Measurements from ENCODE around the gene EVA1B. TPM values are rescaled to one million over a fixed set of nuclear protein-coding genes. Genes with fewer than 3 reads are reported as not detected.

Gene EVA1B
- total RNA-seq, 1 donor from 2014 or later = 40.7 TPM

DNA sequence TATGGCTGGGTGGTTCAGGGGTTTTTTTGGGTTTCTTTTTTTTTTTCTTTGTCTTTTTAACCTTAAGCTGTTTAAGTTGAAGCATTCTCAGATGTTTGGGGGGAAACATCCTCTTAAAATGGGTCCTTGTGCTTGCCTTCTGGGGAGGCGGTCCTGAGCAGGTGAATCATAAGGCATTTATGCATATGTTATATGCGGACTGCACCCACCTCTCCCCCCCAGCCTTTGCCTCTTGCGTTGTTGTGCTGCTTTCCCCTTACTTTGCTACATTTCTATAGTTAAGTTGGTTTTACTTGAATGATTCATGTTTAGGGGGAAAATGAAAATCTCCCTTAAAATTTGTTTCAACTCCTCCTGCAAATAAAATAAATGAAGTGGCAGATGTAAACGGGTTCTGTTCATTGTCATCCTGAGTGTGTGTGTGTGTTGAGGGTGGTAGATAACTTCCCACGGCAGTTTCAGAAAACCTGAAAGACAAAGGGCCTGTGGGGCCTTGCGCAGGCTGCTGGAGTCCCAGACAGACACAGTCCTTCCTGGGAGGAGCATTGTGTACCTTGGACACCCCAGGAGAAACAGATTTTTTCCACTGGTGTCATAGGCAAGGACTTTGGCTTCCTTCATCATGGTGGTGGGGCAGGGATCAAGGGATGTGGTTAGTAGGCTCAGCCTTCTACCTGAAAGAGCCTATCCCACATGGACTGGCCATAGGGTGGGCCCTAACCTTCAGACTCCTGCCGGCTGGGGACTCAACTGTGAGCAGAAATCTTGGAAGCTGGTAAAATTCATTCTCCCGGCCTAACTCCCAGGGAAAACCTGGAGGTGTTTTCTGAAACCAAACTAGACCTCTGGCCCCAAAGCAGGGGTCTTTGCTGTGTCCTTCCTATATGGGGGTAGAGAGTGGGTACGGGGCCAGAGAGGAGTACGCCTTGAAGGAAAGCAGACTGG lies 18.2 kb downstream of the EVA1B start:
- Histone ChIP-seq H3K4me1 (ENCODE audit: control insufficient read depth in 3 of 3, insufficient read depth in 3 of 3, low read length in 3 of 3) (peaks cover 10 to 19% (median 11%) of the 10 kb centered on the region in 3 donors), H3K9me3 (ENCODE audit: control insufficient read depth in 3 of 3, low read length in 3 of 3) (no peaks in the 10 kb centered on the region), H3K9ac (ENCODE audit: low read depth in 1 of 3, low read length in 3 of 3) (peak overlapping the region in 1 of 3 donors; percentile 77), H3K27me3 (ENCODE audit: control insufficient read depth in 3 of 3, insufficient read depth in 3 of 3, low read length in 3 of 3) (no peaks in the 10 kb centered on the region), H3K4me3 (ENCODE audit: low read length in 3 of 3) (no peak overlapping the region), H3K27ac (ENCODE audit: low read depth, low read length) (no peak overlapping the region), H3K36me3 (ENCODE audit: control insufficient read depth in 3 of 3, insufficient read depth in 3 of 3, low read length in 3 of 3) (peaks cover 34 to 45% (median 44%) of the 10 kb centered on the region in 3 donors)

DNA sequence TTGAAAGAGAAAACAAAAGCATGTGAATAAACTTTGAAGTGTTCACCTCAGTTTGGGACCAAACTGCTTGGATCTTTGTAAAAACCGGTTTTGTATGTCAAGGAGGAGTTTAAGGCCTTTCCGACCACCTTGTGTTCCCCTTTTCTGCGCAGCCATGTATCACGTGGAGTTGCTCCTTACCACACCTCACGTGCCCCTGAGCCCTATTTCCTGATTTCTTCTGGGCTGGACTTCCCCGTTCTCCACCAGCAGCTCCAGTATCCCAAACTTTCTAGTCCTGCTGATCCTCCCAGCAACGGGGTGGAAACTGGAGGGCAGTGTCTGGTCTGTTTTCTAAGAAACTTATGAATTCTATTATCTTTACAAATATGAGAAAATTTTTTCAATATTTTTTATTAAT lies 18.9 kb downstream of the EVA1B start:
- no peaks in the 10 kb centered on the region for H3K9me3 ChIP-seq (ENCODE audit: control insufficient read depth in 3 of 3, low read length in 3 of 3)
- no peak overlapping the region for H3K27ac ChIP-seq (ENCODE audit: low read depth, low read length)
- H3K4me1 ChIP-seq (ENCODE audit: control insufficient read depth in 3 of 3, insufficient read depth in 3 of 3, low read length in 3 of 3) = peaks cover 14 to 25% (median 16%) of the 10 kb centered on the region in 3 donors
- H3K9ac ChIP-seq (ENCODE audit: low read depth in 1 of 3, low read length in 3 of 3) = no peak overlapping the region
- peaks cover 36 to 51% (median 47%) of the 10 kb centered on the region in 3 donors for H3K36me3 ChIP-seq (ENCODE audit: control insufficient read depth in 3 of 3, insufficient read depth in 3 of 3, low read length in 3 of 3)
- no peaks in the 10 kb centered on the region for H3K27me3 ChIP-seq (ENCODE audit: control insufficient read depth in 3 of 3, insufficient read depth in 3 of 3, low read length in 3 of 3)
- no peak overlapping the region for H3K4me3 ChIP-seq (ENCODE audit: low read length in 3 of 3)

GRCh38 chr1:36303650-36304360 lies 19.6 kb downstream of the EVA1B start:
- H3K27me3 ChIP-seq (ENCODE audit: control insufficient read depth in 3 of 3, insufficient read depth in 3 of 3, low read length in 3 of 3) = no peaks in the 10 kb centered on the region
- H3K4me1 ChIP-seq (ENCODE audit: control insufficient read depth in 3 of 3, insufficient read depth in 3 of 3, low read length in 3 of 3) = peaks cover 14 to 25% (median 16%) of the 10 kb centered on the region in 3 donors
- no peaks in the 10 kb centered on the region for H3K9me3 ChIP-seq (ENCODE audit: control insufficient read depth in 3 of 3, low read length in 3 of 3)
- peaks cover 37 to 52% (median 48%) of the 10 kb centered on the region in 3 donors for H3K36me3 ChIP-seq (ENCODE audit: control insufficient read depth in 3 of 3, insufficient read depth in 3 of 3, low read length in 3 of 3)
- H3K9ac ChIP-seq (ENCODE audit: low read depth in 1 of 3, low read length in 3 of 3) = no peak overlapping the region
- no peak overlapping the region for H3K4me3 ChIP-seq (ENCODE audit: low read length in 3 of 3)
- no peak overlapping the region for H3K27ac ChIP-seq (ENCODE audit: low read depth, low read length)

DNA sequence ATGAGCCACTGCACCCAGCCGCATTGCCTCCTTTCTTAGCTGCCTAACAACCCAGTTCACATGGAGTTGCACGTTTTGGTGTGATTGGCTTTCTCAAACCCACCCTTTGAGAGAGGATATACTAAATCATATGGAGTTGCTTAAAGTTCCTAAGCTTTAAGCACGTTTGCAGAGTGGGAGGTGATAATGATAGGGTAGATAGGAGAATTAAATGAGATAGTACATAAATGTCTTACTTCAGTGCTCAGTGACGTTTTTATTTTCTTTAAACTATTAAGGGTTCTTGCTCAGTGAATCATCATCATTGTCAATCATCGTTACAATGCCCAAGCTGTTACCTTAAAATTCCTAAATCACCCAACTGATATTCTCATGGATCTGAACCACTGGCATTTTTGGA lies 20.2 kb downstream of the EVA1B start:
- peaks cover 14 to 25% (median 16%) of the 10 kb centered on the region in 3 donors for H3K4me1 ChIP-seq (ENCODE audit: control insufficient read depth in 3 of 3, insufficient read depth in 3 of 3, low read length in 3 of 3)
- H3K36me3 ChIP-seq (ENCODE audit: control insufficient read depth in 3 of 3, insufficient read depth in 3 of 3, low read length in 3 of 3) = peaks cover 42 to 58% (median 54%) of the 10 kb centered on the region in 3 donors
- no peaks in the 10 kb centered on the region for H3K9me3 ChIP-seq (ENCODE audit: control insufficient read depth in 3 of 3, low read length in 3 of 3)
- no peaks in the 10 kb centered on the region for H3K27me3 ChIP-seq (ENCODE audit: control insufficient read depth in 3 of 3, insufficient read depth in 3 of 3, low read length in 3 of 3)
- no peak overlapping the region for H3K27ac ChIP-seq (ENCODE audit: low read depth, low read length)
- no peak overlapping the region for H3K4me3 ChIP-seq (ENCODE audit: low read length in 3 of 3)
- no peak overlapping the region for H3K9ac ChIP-seq (ENCODE audit: low read depth in 1 of 3, low read length in 3 of 3)

DNA sequence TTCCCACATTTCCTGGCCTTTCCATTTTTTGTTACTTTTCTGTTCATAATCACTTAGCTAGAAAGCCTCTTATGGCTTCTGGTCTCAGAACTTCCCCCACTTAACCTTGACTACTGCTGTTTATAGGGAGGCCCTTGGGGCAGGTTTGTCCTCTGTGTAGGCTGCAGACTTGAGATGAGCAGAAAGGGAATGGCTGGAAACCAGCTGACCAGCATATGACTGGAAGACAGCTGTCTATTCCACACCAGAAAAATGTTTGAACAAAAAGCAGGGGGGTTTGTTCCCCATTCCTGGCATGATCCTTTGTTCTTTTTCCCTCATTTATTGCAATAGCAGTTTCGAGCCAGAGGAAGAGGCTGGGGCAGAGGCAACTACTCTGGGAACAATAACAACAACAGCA lies 22.2 kb downstream of the EVA1B start:
- H3K9me3 ChIP-seq (ENCODE audit: control insufficient read depth in 3 of 3, low read length in 3 of 3) = no peaks in the 10 kb centered on the region
- no peak overlapping the region for H3K27ac ChIP-seq (ENCODE audit: low read depth, low read length)
- H3K4me3 ChIP-seq (ENCODE audit: low read length in 3 of 3) = no peak overlapping the region
- H3K36me3 ChIP-seq (ENCODE audit: control insufficient read depth in 3 of 3, insufficient read depth in 3 of 3, low read length in 3 of 3) = peaks cover 54 to 71% (median 68%) of the 10 kb centered on the region in 3 donors
- H3K4me1 ChIP-seq (ENCODE audit: control insufficient read depth in 3 of 3, insufficient read depth in 3 of 3, low read length in 3 of 3) = peaks cover 3 to 18% (median 9%) of the 10 kb centered on the region in 3 donors
- no peaks in the 10 kb centered on the region for H3K27me3 ChIP-seq (ENCODE audit: control insufficient read depth in 3 of 3, insufficient read depth in 3 of 3, low read length in 3 of 3)
- no peak overlapping the region for H3K9ac ChIP-seq (ENCODE audit: low read depth in 1 of 3, low read length in 3 of 3)

- H3K27ac ChIP-seq (ENCODE audit: low read depth, low read length) = peak overlapping the region; percentile 38
- H3K4me1 ChIP-seq (ENCODE audit: control insufficient read depth in 3 of 3, insufficient read depth in 3 of 3, low read length in 3 of 3) = peaks cover 5 to 12% (median 6%) of the 10 kb centered on the region in 3 donors
- no peaks in the 10 kb centered on the region for H3K9me3 ChIP-seq (ENCODE audit: control insufficient read depth in 3 of 3, low read length in 3 of 3)
- no peak overlapping the region for H3K9ac ChIP-seq (ENCODE audit: low read depth in 1 of 3, low read length in 3 of 3)
- H3K36me3 ChIP-seq (ENCODE audit: control insufficient read depth in 3 of 3, insufficient read depth in 3 of 3, low read length in 3 of 3) = peaks cover 54 to 73% (median 71%) of the 10 kb centered on the region in 3 donors
- no peak overlapping the region for H3K4me3 ChIP-seq (ENCODE audit: low read length in 3 of 3)
- no peaks in the 10 kb centered on the region for H3K27me3 ChIP-seq (ENCODE audit: control insufficient read depth in 3 of 3, insufficient read depth in 3 of 3, low read length in 3 of 3)
Measured at GRCh38 chr1:36300526-36300925, 22.9 kb downstream of the EVA1B start.

DNA sequence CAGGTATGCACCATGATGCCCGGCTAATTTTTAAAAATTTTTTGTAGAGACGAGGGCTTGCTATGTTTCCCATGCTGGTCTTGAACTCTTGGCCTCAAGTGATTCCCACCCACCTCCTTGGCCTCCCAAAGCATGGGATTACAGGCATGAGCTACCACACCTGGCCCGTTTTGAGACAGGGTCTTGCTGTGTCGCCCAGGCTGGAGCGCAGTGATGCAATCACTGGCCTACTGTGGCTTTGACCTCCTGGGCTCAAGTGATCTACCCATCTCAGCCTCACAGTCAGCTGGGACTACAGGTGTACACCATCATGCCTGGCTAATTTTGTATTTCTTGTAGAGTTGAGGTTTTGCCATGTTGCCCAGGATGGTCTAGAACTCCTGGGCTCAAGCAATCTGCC lies 24.8 kb downstream of the EVA1B start:
- Histone ChIP-seq H3K27me3 (ENCODE audit: control insufficient read depth in 3 of 3, insufficient read depth in 3 of 3, low read length in 3 of 3) (no peaks in the 10 kb centered on the region), H3K27ac (ENCODE audit: low read depth, low read length) (no peak overlapping the region), H3K9ac (ENCODE audit: low read depth in 1 of 3, low read length in 3 of 3) (no peak overlapping the region), H3K4me3 (ENCODE audit: low read length in 3 of 3) (no peak overlapping the region), H3K36me3 (ENCODE audit: control insufficient read depth in 3 of 3, insufficient read depth in 3 of 3, low read length in 3 of 3) (peaks cover 48 to 72% (median 70%) of the 10 kb centered on the region in 3 donors), H3K9me3 (ENCODE audit: control insufficient read depth in 3 of 3, low read length in 3 of 3) (no peaks in the 10 kb centered on the region), H3K4me1 (ENCODE audit: control insufficient read depth in 3 of 3, insufficient read depth in 3 of 3, low read length in 3 of 3) (peaks cover 9 to 12% (median 10%) of the 10 kb centered on the region in 3 donors)

- peaks cover 9 to 12% (median 10%) of the 10 kb centered on the region in 3 donors for H3K4me1 ChIP-seq (ENCODE audit: control insufficient read depth in 3 of 3, insufficient read depth in 3 of 3, low read length in 3 of 3)
- H3K27me3 ChIP-seq (ENCODE audit: control insufficient read depth in 3 of 3, insufficient read depth in 3 of 3, low read length in 3 of 3) = no peaks in the 10 kb centered on the region
- H3K36me3 ChIP-seq (ENCODE audit: control insufficient read depth in 3 of 3, insufficient read depth in 3 of 3, low read length in 3 of 3) = peaks cover 44 to 68% (median 66%) of the 10 kb centered on the region in 3 donors
- H3K4me3 ChIP-seq (ENCODE audit: low read length in 3 of 3) = no peak overlapping the region
- H3K9me3 ChIP-seq (ENCODE audit: control insufficient read depth in 3 of 3, low read length in 3 of 3) = no peaks in the 10 kb centered on the region
- H3K9ac ChIP-seq (ENCODE audit: low read depth in 1 of 3, low read length in 3 of 3) = no peak overlapping the region
- no peak overlapping the region for H3K27ac ChIP-seq (ENCODE audit: low read depth, low read length)
Measured at GRCh38 chr1:36297062-36297461, 26.4 kb downstream of the EVA1B start.

DNA sequence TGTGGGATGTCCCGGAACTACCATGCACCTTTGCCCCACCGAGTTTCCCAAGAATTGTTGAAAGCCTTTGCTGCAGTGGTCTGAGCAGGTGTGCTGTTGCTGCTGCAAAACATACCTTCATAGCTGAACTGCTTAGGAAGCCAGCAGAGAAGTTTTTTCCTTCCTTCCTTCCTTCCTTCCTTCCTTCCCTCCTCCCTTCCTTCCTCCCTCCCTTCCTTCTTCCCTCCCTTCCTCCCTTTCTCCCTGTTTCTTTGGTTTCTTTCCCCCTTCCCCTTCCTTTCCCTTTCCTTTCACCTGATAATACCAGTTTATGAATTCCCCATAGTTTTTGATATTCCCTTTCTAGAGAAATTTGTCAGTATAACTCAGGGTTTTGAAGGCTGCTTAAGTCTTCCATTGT lies 28.1 kb downstream of the EVA1B start:
- Histone ChIP-seq H3K27me3 (ENCODE audit: control insufficient read depth in 3 of 3, insufficient read depth in 3 of 3, low read length in 3 of 3) (no peaks in the 10 kb centered on the region), H3K9me3 (ENCODE audit: control insufficient read depth in 3 of 3, low read length in 3 of 3) (no peaks in the 10 kb centered on the region), H3K4me3 (ENCODE audit: low read length in 3 of 3) (no peak overlapping the region), H3K4me1 (ENCODE audit: control insufficient read depth in 3 of 3, insufficient read depth in 3 of 3, low read length in 3 of 3) (peaks cover 13 to 17% (median 16%) of the 10 kb centered on the region in 3 donors), H3K27ac (ENCODE audit: low read depth, low read length) (no peak overlapping the region), H3K36me3 (ENCODE audit: control insufficient read depth in 3 of 3, insufficient read depth in 3 of 3, low read length in 3 of 3) (peaks cover 47 to 66% (median 63%) of the 10 kb centered on the region in 3 donors), H3K9ac (ENCODE audit: low read depth in 1 of 3, low read length in 3 of 3) (no peak overlapping the region)

Data from skeletal muscle tissue (tissue), 4 donors.